Measurements from ENCODE around the gene KIAA1958.
"Not testable (repeated sequence)": the region's sequence is repeated elsewhere in the genome, so short reads cannot be mapped to it uniquely, and the experiment has no call there.

DNA sequence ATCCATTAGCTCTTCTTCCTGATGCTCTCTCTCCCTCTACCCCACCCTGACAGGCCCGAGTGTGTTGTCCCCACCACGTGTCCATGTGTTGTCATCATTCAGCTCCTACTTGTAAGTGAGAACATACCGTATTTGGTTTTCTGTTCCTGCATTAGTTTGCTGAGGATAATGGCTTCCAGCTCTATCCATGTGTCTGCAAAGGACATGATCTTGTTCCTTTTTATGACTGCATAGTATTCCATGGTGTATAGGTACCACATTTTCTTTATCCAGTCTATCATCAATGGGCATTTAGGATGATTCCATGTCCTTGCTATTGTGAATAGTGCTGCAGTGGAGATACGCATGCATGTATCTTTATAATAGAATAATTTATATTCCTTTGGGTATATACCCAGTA lies 186.6 kb downstream of the KIAA1958 start:
- TF ChIP-seq, protein P1, sequence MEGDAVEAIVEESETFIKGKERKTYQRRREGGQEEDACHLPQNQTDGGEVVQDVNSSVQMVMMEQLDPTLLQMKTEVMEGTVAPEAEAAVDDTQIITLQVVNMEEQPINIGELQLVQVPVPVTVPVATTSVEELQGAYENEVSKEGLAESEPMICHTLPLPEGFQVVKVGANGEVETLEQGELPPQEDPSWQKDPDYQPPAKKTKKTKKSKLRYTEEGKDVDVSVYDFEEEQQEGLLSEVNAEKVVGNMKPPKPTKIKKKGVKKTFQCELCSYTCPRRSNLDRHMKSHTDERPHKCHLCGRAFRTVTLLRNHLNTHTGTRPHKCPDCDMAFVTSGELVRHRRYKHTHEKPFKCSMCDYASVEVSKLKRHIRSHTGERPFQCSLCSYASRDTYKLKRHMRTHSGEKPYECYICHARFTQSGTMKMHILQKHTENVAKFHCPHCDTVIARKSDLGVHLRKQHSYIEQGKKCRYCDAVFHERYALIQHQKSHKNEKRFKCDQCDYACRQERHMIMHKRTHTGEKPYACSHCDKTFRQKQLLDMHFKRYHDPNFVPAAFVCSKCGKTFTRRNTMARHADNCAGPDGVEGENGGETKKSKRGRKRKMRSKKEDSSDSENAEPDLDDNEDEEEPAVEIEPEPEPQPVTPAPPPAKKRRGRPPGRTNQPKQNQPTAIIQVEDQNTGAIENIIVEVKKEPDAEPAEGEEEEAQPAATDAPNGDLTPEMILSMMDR (IDR thresholded peaks at IDR 0.05): not testable (repeated sequence)
- not testable (repeated sequence) for TF ChIP-seq ZNF302 (CRISPR knock-in tag; IDR thresholded peaks at IDR 0.05); RCOR1 (IDR thresholded peaks at IDR 0.05; ENCODE audit: low read depth, low read length); MAZ (IDR thresholded peaks at IDR 0.05; ENCODE audit: borderline replicate concordance, low read depth, low read length)
